ENCODE results near the gene OPA1. TPM values are rescaled to one million over a fixed set of nuclear protein-coding genes. Genes with fewer than 3 reads are reported as not detected.

Gene OPA1
- polyA plus RNA-seq, 1 donor (not counting 4 experiments of a cell fraction or from before 2014, with no cell fraction given) = 50.1 TPM

DNA sequence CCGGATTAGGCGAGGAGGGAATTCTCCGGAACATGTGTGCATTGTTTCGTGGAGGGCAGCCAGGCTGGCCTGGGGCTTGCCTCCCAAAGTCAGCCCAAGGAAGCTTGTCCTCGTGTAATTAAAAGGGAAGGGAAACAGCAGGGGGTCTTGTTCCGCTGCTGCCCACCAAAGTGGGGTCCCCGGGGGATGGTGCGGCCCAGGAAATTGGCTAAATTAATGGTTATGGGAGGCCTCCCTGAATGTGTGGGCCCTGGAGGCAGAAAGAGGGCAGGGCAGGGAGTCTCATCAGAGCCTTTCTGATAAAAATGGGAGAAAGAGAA is 118.1 kb downstream of the OPA1 start:
- H3K27ac ChIP-seq (ENCODE audit: control insufficient read depth, insufficient read depth, low read length) = no peak overlapping the region
- no peak for DNase-seq (ENCODE audit: low read depth, low spot score)
- no peak overlapping the region for H3K9ac ChIP-seq (ENCODE audit: control insufficient read depth, extremely low read depth, insufficient read depth, low read length)
- H2AFZ ChIP-seq (ENCODE audit: control insufficient read depth, low read length) = no peak overlapping the region
- H3K27me3 ChIP-seq (ENCODE audit: control insufficient read depth, extremely low read depth, insufficient read depth, low read length) = no peaks in the 10 kb centered on the region
- no peaks in the 10 kb centered on the region for H4K20me1 ChIP-seq (ENCODE audit: control insufficient read depth, extremely low read depth, insufficient read depth, low read length)
- no peaks in the 10 kb centered on the region for H3K4me1 ChIP-seq (ENCODE audit: control insufficient read depth, extremely low read depth, insufficient read depth, low read length)
- H3K9me3 ChIP-seq (ENCODE audit: control insufficient read depth, low read depth, low read length) = peaks cover 6% of the 10 kb centered on the region
- no peaks in the 10 kb centered on the region for H3K36me3 ChIP-seq (ENCODE audit: control insufficient read depth in 2 of 2, extremely low read depth in 1 of 2, insufficient read depth in 2 of 2, low read length in 2 of 2)
- no peak overlapping the region for H3K4me3 ChIP-seq (ENCODE audit: control insufficient read depth in 2 of 3, extremely low read depth in 1 of 3, insufficient read depth in 2 of 3, low read depth in 1 of 3, low read length in 3 of 3)
- FAIRE-seq = no peak
- no peak overlapping the region for H3K4me2 ChIP-seq (ENCODE audit: control insufficient read depth, extremely low read depth, insufficient read depth, low read depth, low read length)
- dilution Hi-C loops (cut with MboI; ENCODE audit: extremely low pct_ligation_motif_present, low sequenced_read_pairs) = no loop called here
- TF ChIP-seq EZH2 (IDR thresholded peaks at IDR 0.05; ENCODE audit: low read length) = no peak
- TF ChIP-seq, protein P1, sequence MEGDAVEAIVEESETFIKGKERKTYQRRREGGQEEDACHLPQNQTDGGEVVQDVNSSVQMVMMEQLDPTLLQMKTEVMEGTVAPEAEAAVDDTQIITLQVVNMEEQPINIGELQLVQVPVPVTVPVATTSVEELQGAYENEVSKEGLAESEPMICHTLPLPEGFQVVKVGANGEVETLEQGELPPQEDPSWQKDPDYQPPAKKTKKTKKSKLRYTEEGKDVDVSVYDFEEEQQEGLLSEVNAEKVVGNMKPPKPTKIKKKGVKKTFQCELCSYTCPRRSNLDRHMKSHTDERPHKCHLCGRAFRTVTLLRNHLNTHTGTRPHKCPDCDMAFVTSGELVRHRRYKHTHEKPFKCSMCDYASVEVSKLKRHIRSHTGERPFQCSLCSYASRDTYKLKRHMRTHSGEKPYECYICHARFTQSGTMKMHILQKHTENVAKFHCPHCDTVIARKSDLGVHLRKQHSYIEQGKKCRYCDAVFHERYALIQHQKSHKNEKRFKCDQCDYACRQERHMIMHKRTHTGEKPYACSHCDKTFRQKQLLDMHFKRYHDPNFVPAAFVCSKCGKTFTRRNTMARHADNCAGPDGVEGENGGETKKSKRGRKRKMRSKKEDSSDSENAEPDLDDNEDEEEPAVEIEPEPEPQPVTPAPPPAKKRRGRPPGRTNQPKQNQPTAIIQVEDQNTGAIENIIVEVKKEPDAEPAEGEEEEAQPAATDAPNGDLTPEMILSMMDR (optimal IDR thresholded peaks at IDR 0.05 in 1 of 3, IDR thresholded peaks at IDR 0.05 in 1 of 3, conservative IDR thresholded peaks at IDR 0.05 in 1 of 3; ENCODE audit: extremely low read depth in 1 of 3, insufficient read depth in 2 of 3, low read length in 3 of 3) = no peak
- H3K79me2 ChIP-seq (ENCODE audit: control insufficient read depth, insufficient read depth, low read length) = no peaks in the 10 kb centered on the region
- H3K9me1 ChIP-seq (ENCODE audit: control insufficient read depth, extremely low read depth, insufficient read depth, low read length) = no peaks in the 10 kb centered on the region

- no peak overlapping the region for H3K9ac ChIP-seq (ENCODE audit: control insufficient read depth, extremely low read depth, insufficient read depth, low read length)
- H3K4me1 ChIP-seq (ENCODE audit: control insufficient read depth, extremely low read depth, insufficient read depth, low read length) = no peaks in the 10 kb centered on the region
- H3K27me3 ChIP-seq (ENCODE audit: control insufficient read depth, extremely low read depth, insufficient read depth, low read length) = no peaks in the 10 kb centered on the region
- H2AFZ ChIP-seq (ENCODE audit: control insufficient read depth, low read length) = no peak overlapping the region
- dilution Hi-C loops (cut with MboI; ENCODE audit: extremely low pct_ligation_motif_present, low sequenced_read_pairs) = no loop called here
- H3K9me3 ChIP-seq (ENCODE audit: control insufficient read depth, low read depth, low read length) = peaks cover 6% of the 10 kb centered on the region
- H4K20me1 ChIP-seq (ENCODE audit: control insufficient read depth, extremely low read depth, insufficient read depth, low read length) = no peaks in the 10 kb centered on the region
- H3K27ac ChIP-seq (ENCODE audit: control insufficient read depth, insufficient read depth, low read length) = no peak overlapping the region
- H3K4me2 ChIP-seq (ENCODE audit: control insufficient read depth, extremely low read depth, insufficient read depth, low read depth, low read length) = no peak overlapping the region
- TF ChIP-seq EZH2 (IDR thresholded peaks at IDR 0.05; ENCODE audit: low read length) = no peak
- TF ChIP-seq, protein P1 (optimal IDR thresholded peaks at IDR 0.05 in 1 of 3, IDR thresholded peaks at IDR 0.05 in 1 of 3, conservative IDR thresholded peaks at IDR 0.05 in 1 of 3; ENCODE audit: extremely low read depth in 1 of 3, insufficient read depth in 2 of 3, low read length in 3 of 3) = no peak
- FAIRE-seq = no peak
- H3K79me2 ChIP-seq (ENCODE audit: control insufficient read depth, insufficient read depth, low read length) = no peaks in the 10 kb centered on the region
- H3K36me3 ChIP-seq (ENCODE audit: control insufficient read depth in 2 of 2, extremely low read depth in 1 of 2, insufficient read depth in 2 of 2, low read length in 2 of 2) = no peaks in the 10 kb centered on the region
- DNase-seq (ENCODE audit: low read depth, low spot score) = no peak
- no peak overlapping the region for H3K4me3 ChIP-seq (ENCODE audit: control insufficient read depth in 2 of 3, extremely low read depth in 1 of 3, insufficient read depth in 2 of 3, low read depth in 1 of 3, low read length in 3 of 3)
- no peaks in the 10 kb centered on the region for H3K9me1 ChIP-seq (ENCODE audit: control insufficient read depth, extremely low read depth, insufficient read depth, low read length)
Observed at GRCh38 chr3:193711523-193711963, 118.5 kb downstream of the OPA1 start.
